Loucy (cell line): ENCODE results near the gene KLHL21.

Source experiments
- EZH2phosphoT487 ChIP-seq: fragments of 200-600 bp; IDR thresholded peaks from 2 replicates; pipeline ENCODE4 v1.6.1; 2018; ENCODE audit warnings: antibody characterized with exemption, mild to moderate bottlenecking, moderate library complexity, borderline replicate concordance
- TF ChIP-seq, protein P1 (sequence below): fragments of 200-600 bp; sonication (generic); conservative IDR thresholded peaks from 2 replicates; pipeline ENCODE4 v1.5.1; 2014; ENCODE audit warnings: mild to moderate bottlenecking, antibody characterized with exemption, low read length

DNA sequence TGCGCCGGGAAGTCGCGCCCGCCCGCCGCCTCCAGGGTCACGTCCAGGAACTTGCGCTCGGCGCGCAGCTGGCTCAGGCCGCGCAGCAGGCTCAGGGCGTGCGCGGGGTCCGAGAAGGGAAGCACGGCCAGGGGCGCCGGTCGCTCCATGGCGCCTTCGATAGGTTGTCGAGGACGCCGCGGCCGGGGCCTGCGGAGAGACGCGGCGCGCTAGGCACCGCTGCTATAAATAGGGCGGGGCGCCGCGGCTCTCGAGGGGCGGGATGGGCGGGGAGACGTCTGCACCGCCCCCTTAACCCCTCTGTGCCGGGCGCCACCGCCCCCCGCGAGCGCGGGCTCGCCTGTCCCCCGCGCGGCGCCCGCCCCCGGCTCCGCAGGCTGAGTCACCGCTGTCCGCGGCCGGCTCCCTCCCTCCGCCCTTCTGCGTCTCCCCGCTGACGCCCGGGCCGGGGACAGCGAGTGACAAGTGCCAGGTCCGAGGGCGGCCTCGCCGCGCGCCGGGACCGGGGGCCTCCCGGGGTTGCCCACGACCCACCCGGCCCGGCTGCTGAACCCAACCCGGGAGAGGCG, at the start of gene KLHL21:
- TF ChIP-seq, protein P1, sequence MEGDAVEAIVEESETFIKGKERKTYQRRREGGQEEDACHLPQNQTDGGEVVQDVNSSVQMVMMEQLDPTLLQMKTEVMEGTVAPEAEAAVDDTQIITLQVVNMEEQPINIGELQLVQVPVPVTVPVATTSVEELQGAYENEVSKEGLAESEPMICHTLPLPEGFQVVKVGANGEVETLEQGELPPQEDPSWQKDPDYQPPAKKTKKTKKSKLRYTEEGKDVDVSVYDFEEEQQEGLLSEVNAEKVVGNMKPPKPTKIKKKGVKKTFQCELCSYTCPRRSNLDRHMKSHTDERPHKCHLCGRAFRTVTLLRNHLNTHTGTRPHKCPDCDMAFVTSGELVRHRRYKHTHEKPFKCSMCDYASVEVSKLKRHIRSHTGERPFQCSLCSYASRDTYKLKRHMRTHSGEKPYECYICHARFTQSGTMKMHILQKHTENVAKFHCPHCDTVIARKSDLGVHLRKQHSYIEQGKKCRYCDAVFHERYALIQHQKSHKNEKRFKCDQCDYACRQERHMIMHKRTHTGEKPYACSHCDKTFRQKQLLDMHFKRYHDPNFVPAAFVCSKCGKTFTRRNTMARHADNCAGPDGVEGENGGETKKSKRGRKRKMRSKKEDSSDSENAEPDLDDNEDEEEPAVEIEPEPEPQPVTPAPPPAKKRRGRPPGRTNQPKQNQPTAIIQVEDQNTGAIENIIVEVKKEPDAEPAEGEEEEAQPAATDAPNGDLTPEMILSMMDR, result no peak
- TF ChIP-seq EZH2phosphoT487, result no peak
